Astrocyte (in vitro differentiated cells and primary cell): ENCODE results near the gene FEZF1.
A peak's percentile ranks its signal among the peaks of the same experiment; 100 is the strongest.

ENCODE experiments used
- CTCF ChIP-seq: IDR thresholded peaks from 2 replicates; pipeline ENCODE4 v1.5.1; 2011; ENCODE audit warnings: low read depth, mild to moderate bottlenecking, inconsistent platforms, low read length, moderate library complexity; ENCODE audit not compliant: insufficient read depth
- EZH2 ChIP-seq: IDR thresholded peaks from 2 replicates; pipeline ENCODE4 v1.6.1; 2012; ENCODE audit warnings: mild to moderate bottlenecking, low read length, inconsistent platforms; ENCODE audit not compliant: insufficient read depth

- no peak for TF ChIP-seq CTCF
- peak; percentile 95 for TF ChIP-seq EZH2
Observed at GRCh38 chr7:122310119-122311021, 5.8 kb upstream of the FEZF1 start.
